ENCODE measurements around the gene GZF1. TPM values are rescaled to one million over a fixed set of nuclear protein-coding genes. Genes with fewer than 3 reads are reported as not detected.

GZF1 gene
- total RNA-seq, 2 donors from 2014 or later, result 12.2 to 15.5 TPM

- 23 to 49% methylated on average over 5 to 9 of the region's 9 CpGs for WGBS, 2 experiments (ENCODE audit: insufficient coverage in 1 of 2, insufficient read length in 1 of 2)
- peak; percentile 90 for TF ChIP-seq CTCF (conservative IDR thresholded peaks at IDR 0.05)
- H3K9me3 Mint-ChIP-seq, result peaks cover 2% of the 10 kb centered on the region
- H3K9me3 ChIP-seq (ENCODE audit: control insufficient read depth, low read length), result no peaks in the 10 kb centered on the region
- no peaks in the 10 kb centered on the region for H3K27me3 ChIP-seq (ENCODE audit: control insufficient read depth, insufficient read depth, low read length, poor library complexity, severe bottlenecking)
- H3K4me1 ChIP-seq (ENCODE audit: control insufficient read depth, insufficient read depth, low read length), result no peaks in the 10 kb centered on the region
- no peaks in the 10 kb centered on the region for H3K36me3 Mint-ChIP-seq (ENCODE audit: low read depth)
- H3K27ac ChIP-seq (ENCODE audit: low read depth, low read length), result no peak overlapping the region
- H3K36me3 ChIP-seq (ENCODE audit: control insufficient read depth, insufficient read depth, low read length), result no peaks in the 10 kb centered on the region
- no peaks in the 10 kb centered on the region for H3K27me3 Mint-ChIP-seq (ENCODE audit: insufficient read depth)
- no peak overlapping the region for H3K9ac ChIP-seq (ENCODE audit: extremely low read depth, low read length, poor library complexity, severe bottlenecking)
- H3K27ac Mint-ChIP-seq, result no peak overlapping the region
- no peak overlapping the region for H3K4me3 ChIP-seq (ENCODE audit: low read length)
- DNase-seq, result peak; percentile 90
- H3K4me3 Mint-ChIP-seq, result no peak overlapping the region
- H3K4me1 Mint-ChIP-seq, result peaks cover 6% of the 10 kb centered on the region
Observed at GRCh38 chr20:23340524-23340923, 21.5 kb upstream of the GZF1 start.

- Mint-ChIP-seq H3K36me3 (ENCODE audit: low read depth) (no peaks in the 10 kb centered on the region), H3K9me3 (peaks cover 2% of the 10 kb centered on the region), H3K27ac (no peak overlapping the region), H3K4me3 (no peak overlapping the region), H3K4me1 (peaks cover 6% of the 10 kb centered on the region), H3K27me3 (ENCODE audit: insufficient read depth) (no peaks in the 10 kb centered on the region)
- no peak for DNase-seq
- H3K9ac ChIP-seq (ENCODE audit: extremely low read depth, low read length, poor library complexity, severe bottlenecking), result no peak overlapping the region
- H3K36me3 ChIP-seq (ENCODE audit: control insufficient read depth, insufficient read depth, low read length), result no peaks in the 10 kb centered on the region
- H3K4me1 ChIP-seq (ENCODE audit: control insufficient read depth, insufficient read depth, low read length), result no peaks in the 10 kb centered on the region
- H3K9me3 ChIP-seq (ENCODE audit: control insufficient read depth, low read length), result no peaks in the 10 kb centered on the region
- no peak overlapping the region for H3K4me3 ChIP-seq (ENCODE audit: low read length)
- TF ChIP-seq CTCF (conservative IDR thresholded peaks at IDR 0.05), result no peak
- no peak overlapping the region for H3K27ac ChIP-seq (ENCODE audit: low read depth, low read length)
- WGBS, 2 experiments (ENCODE audit: insufficient coverage in 1 of 2, insufficient read length in 1 of 2), result 61 to 64% methylated on average over 2 of the region's 2 CpGs
- H3K27me3 ChIP-seq (ENCODE audit: control insufficient read depth, insufficient read depth, low read length, poor library complexity, severe bottlenecking), result no peaks in the 10 kb centered on the region
Observed at GRCh38 chr20:23341073-23341472, 20.9 kb upstream of the GZF1 start.

GRCh38 chr20:23343590-23343989 lies 18.4 kb upstream of the GZF1 start:
- Histone ChIP-seq H3K4me1 (ENCODE audit: control insufficient read depth, insufficient read depth, low read length) (no peaks in the 10 kb centered on the region), H3K27me3 (ENCODE audit: control insufficient read depth, insufficient read depth, low read length, poor library complexity, severe bottlenecking) (no peaks in the 10 kb centered on the region), H3K36me3 (ENCODE audit: control insufficient read depth, insufficient read depth, low read length) (no peaks in the 10 kb centered on the region), H3K27ac (ENCODE audit: low read depth, low read length) (no peak overlapping the region), H3K4me3 (ENCODE audit: low read length) (no peak overlapping the region), H3K9ac (ENCODE audit: extremely low read depth, low read length, poor library complexity, severe bottlenecking) (no peak overlapping the region), H3K9me3 (ENCODE audit: control insufficient read depth, low read length) (no peaks in the 10 kb centered on the region)
- Mint-ChIP-seq H3K4me1 (peaks cover 11% of the 10 kb centered on the region), H3K27me3 (ENCODE audit: insufficient read depth) (no peaks in the 10 kb centered on the region), H3K27ac (no peak overlapping the region), H3K36me3 (ENCODE audit: low read depth) (no peaks in the 10 kb centered on the region), H3K4me3 (no peak overlapping the region), H3K9me3 (peaks cover 2% of the 10 kb centered on the region)
- DNase-seq, result no peak
- 92% methylated on average over 1 of the region's 1 CpG; no CpG with 5 or more reads in 1 of the 2 experiments for WGBS, 2 experiments (ENCODE audit: insufficient coverage in 1 of 2, insufficient read length in 1 of 2)
- no peak for TF ChIP-seq CTCF (conservative IDR thresholded peaks at IDR 0.05)

Measured in endodermal cell (in vitro differentiated cells).